A673 (cell line): Measurements from ENCODE around the gene EHD1.

Source experiments
- EZH2 ChIP-seq: fragments of 200-600 bp; sonication (generic); IDR thresholded peaks from 2 replicates; pipeline ENCODE4 v1.6.1; 2017; ENCODE audit warnings: borderline replicate concordance, low read depth, mild to moderate bottlenecking, mixed read lengths, antibody characterized with exemption, low read length; ENCODE audit not compliant: poor library complexity, severe bottlenecking
- TF ChIP-seq, protein P1 (sequence below): fragments of 300-800, 200-600 bp; sonication (generic); conservative IDR thresholded peaks from 2 replicates; pipeline ENCODE4 v1.5.1; 2017; ENCODE audit warnings: low read depth, mild to moderate bottlenecking, antibody characterized with exemption, low read length, moderate library complexity, mixed read lengths

DNA sequence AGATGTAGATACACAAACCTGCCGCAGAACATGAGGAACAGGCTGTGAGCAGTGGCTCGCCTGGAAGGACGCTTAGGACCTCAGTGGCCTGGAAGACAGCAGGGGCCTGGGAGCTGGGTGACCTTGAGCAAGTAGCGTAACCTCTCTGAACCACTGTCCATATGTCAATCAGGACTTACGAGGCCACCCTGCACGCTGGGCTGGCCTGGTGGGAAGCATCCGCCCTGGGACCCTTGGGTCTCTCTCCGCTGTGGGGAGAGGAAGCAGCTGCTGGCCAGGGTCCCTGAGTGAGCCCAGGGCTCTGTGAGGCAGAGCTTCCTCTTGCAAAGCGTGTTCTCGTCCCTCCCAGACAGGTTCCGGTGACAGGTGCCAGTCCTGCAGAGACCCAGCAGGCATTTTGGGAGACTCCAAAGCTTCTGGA, 14.0 kb upstream of the EHD1 start:
- TF ChIP-seq, protein P1, sequence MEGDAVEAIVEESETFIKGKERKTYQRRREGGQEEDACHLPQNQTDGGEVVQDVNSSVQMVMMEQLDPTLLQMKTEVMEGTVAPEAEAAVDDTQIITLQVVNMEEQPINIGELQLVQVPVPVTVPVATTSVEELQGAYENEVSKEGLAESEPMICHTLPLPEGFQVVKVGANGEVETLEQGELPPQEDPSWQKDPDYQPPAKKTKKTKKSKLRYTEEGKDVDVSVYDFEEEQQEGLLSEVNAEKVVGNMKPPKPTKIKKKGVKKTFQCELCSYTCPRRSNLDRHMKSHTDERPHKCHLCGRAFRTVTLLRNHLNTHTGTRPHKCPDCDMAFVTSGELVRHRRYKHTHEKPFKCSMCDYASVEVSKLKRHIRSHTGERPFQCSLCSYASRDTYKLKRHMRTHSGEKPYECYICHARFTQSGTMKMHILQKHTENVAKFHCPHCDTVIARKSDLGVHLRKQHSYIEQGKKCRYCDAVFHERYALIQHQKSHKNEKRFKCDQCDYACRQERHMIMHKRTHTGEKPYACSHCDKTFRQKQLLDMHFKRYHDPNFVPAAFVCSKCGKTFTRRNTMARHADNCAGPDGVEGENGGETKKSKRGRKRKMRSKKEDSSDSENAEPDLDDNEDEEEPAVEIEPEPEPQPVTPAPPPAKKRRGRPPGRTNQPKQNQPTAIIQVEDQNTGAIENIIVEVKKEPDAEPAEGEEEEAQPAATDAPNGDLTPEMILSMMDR, result no peak
- TF ChIP-seq EZH2, result no peak
